ENCODE results near the gene HMGCS2.
"Not testable (repeated sequence)": the region's sequence is repeated elsewhere in the genome, so short reads cannot be mapped to it uniquely, and the experiment has no call there.

The HMGCS2 gene

DNA sequence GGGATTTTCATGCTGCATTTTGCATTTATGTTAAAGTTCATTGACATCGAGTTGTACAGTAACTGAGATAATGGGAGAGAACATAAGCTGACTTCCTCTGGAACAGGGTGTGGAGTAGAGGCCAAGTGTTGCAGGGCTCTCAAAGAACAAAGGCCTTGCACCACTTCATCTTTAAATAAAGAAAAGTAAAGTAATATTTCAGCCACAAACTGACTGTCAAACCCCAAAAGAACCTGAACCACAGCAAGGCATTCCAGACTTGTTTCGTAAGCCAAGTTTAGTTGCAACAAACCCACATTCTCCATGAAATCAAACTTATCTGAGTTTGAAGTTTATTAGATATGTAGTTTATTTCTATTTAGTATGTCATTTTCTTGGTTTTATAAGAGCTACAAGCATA lies 19.1 kb upstream of the HMGCS2 start:
- DNase-seq, result no peak

DNA sequence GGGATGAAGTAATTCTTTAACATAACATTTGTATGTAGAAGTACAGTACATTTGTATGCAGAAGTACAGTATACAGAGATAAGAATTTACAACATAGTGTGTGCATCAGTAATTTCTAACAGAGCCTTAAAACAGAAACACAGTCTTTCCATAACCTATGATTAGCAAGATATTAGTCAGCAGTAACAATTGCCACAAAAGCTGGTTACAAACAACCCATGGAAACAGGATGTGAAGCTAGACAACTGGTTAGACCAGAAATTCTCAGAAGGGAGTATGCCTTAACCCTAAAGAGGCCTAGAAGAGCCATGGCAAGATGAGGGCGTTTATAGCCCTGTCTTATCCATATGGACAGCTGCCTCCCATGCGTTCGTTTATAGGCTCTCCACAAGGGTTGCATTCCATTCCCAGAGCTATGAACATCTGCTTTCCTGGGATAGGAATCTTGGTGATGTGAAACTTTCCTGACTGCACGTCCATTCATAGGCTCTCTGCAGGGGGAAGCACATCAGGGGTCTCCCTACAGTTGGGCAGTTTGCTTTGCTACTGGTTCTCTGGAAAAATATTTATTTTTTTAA lies 17.9 kb upstream of the HMGCS2 start:
- DNase-seq, result not testable (repeated sequence)

DNA sequence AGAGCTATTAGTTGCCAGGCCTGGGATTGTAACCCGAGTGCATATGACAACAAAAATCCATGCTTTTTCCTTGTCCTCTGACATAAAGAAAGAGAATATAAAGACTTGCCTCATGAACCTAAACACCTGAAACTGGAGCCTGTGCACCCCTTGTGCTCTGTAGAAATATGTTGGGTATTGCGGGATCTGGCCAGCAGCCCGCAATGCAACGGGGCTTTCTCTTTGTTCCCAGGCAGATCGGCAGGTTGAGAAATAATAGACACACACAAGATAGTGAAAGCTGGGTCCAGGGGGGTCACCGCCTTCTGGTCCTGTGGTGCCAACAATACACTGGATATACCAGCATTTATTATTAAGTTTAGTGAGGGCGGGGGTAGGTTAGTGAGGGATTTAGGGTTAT lies 17.3 kb upstream of the HMGCS2 start:
- DNase-seq, result not testable (repeated sequence)

DNA sequence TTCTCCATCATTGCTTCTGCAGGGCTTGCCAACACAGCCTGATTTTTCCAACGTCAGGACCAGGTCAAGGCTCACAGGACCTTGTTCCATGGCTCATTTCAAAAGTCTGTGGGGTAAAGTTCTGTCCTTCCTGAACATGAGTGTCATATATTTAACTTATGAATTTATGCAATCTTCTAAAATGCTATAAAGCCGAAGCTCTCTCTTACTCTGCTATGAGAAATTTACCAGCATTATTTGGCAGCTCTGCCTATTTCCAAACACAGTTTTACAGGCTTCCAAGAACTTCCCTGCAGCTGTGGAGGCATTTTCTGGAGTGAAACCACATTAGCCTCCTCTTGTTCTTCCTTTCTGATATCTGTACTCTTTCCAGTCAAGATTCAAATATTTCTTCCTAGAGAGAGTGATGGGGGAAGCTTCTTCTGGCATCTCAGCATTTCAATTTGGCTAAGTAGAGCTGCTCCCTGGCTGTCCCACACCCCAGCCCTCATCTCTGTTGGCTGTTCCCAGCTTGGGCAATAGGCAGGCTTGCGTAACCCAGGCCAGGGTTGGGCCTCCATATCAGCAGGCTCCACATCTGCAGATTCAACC lies 15.6 kb upstream of the HMGCS2 start:
- no peak for DNase-seq

DNA sequence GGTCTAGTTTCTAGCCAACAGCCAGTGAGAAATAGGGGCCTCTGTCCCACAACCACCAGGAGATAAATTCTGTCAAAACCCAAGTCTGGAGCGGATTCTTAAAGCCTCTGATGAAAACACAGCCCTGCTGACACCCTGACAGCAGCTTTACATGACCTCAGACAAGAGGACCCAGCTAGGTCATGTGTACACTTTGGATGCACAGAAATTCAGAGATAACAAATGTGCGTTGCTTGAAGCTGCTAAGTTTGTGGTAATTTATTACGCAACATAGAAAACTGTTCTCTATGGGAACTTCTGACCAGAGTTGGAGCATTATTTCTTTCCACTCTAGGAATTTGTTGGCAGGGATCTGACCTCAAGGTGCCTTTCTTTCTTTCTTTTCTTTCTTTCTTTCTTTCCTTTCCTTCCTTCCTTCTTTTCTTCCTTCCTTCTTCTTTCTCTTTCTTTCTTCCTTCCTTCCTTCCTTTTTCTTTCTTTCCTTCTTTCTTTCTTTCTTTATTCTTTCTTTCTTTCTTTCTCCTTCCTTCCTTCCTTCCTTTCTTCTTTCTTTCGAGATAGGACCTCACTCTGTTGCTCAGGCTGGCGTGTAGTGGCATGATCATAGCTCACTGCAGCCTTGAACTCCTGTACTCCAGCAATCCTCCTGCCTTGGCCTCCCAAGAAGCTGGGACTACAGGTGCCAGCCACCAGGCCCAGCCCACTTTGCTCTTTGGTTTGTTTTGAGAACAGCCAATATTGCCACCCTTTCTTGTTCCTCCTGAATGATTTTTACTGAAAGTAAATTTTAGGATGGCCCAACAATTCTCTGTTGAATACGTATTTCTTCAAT lies 14.9 kb upstream of the HMGCS2 start:
- no peak for DNase-seq

DNA sequence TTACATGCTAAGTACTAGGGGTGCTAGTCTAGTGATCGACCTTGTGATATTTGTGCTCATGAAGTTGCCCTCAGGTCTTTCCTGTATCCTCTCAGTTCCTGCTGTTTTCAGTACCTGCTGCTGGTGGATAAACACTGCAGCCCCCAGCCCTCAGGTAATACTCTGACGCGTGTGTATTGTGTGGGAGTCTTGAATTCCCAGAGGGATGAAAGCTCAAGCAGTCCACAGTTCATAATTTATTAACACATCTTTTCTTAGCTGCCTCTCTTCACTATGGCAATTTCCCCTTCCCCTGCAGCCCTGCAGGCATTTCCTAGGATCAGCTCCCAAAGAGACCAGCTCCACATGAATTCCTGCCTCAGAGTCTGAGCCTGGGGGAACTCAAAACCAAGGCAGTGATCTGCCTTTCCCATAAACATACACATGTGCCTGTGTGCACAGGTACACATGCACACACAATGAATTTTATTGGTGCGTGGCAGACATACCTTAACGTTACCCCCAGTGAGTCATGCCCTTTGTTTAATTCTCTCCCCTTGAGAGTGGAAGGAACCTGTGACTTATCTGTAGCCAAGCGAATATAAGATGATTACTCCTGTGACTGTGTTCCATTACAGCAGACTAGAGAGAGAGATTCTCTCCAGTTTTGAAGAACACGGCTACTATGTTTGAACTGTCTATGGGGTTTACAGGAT lies 14.1 kb upstream of the HMGCS2 start:
- DNase-seq, result no peak

DNA sequence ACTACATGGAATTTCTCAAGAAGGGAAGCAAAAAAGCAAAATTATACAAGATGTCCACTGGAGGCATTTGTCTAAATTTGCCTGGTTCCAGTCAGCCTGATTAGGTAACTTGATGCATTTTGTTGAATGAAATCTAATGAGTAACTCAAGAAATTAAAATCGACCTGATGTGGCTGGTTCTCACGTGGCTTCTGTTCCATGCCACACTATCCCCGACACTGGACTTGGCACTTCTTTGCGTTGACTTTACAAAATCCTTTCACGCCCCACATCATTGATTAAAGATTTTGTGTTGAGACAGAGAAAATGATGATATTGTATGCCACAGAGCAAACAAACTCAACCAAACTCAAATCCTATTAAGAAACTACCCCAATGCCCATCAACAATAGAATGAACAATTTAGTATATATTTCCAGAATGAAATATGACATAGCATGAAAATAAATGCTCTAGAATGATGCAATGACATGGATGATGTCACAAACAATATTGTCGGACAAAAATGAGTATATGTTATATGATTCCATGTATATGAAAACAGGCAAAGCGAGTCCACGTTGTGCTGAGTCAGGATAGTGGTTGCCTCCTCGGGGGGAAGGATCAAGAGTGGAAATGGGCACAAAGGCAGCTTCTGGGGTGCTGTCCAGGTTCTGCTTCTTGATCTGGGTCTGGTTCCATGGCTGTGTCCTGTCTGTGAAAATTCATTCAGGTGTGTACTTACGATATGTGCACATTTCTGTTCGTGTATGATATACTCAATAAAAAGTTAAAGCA lies 12.9 kb upstream of the HMGCS2 start:
- no peak for DNase-seq

DNA sequence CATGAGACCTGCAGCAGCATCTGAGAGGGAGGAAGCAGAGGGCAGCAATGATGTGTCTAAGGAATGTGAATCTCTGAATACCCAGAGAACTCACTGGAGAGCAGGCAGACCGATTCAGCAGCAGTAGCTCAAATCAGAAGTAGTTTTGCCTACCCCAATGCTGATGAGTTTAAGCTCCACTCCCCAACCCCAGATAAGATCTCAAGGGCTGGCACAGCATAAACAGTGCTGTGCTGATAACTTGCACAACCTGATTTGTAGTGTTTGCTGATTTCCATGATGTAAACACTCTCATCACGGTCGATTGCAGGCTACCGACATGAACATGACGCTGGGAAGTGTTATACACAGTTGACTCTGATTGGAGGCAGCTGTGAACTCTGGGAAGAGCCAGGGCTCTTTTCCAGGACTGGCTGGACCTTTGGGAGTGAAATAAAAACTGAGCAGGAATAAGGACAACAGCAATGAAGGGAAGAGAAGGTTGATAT lies 11.2 kb upstream of the HMGCS2 start:
- no peak for DNase-seq

DNA sequence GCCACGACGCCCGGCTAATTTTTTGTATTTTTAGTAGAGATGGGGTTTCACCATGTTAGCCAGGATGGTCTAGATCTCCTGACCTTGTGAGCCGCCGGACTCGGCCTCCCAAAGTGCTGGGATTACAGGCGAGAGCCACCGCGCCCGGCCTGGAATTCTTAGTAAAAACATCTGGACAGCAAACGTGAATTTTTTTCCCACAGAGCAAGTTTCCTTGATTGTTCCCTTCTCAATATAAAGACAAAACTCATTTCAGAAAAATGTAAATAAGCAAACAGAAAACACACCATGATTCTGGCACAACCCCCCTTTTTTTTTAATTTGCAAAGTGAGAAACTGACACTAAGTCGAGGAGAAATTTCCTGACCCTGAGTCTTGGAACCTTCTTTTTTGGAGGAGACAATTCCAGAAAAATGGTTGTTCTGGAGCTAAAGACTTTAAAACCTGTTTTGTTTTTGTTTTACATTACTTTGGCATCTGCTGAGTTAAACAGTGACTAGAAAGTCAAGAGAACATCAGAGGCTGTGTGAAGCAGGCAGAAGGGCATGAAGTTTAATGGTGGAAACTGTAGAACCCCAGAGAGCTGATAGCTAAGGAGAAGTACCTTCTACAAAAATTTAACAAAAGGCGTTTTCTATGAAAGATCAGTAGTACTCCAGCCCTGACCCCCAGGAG lies 10.3 kb upstream of the HMGCS2 start:
- DNase-seq, result no peak

DNA sequence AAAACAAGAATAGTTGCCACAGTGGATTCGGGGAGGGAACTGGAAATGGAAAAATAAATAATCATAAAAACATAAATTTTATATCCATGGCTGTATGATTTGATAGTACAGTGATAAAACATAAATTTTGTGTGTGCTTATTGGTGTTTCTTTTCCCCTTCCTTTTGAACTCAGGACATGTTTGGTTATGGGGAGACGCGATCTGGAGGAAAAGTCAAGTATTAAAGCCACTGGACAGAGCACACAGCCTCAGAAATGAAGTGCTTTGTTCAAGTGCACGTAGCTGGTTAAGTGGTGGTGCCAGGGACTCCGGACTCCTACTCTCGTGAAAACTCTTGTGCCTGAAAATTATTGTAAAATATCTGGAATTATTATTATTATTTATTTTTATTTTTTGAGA lies 9.7 kb upstream of the HMGCS2 start:
- no peak for DNase-seq

DNA sequence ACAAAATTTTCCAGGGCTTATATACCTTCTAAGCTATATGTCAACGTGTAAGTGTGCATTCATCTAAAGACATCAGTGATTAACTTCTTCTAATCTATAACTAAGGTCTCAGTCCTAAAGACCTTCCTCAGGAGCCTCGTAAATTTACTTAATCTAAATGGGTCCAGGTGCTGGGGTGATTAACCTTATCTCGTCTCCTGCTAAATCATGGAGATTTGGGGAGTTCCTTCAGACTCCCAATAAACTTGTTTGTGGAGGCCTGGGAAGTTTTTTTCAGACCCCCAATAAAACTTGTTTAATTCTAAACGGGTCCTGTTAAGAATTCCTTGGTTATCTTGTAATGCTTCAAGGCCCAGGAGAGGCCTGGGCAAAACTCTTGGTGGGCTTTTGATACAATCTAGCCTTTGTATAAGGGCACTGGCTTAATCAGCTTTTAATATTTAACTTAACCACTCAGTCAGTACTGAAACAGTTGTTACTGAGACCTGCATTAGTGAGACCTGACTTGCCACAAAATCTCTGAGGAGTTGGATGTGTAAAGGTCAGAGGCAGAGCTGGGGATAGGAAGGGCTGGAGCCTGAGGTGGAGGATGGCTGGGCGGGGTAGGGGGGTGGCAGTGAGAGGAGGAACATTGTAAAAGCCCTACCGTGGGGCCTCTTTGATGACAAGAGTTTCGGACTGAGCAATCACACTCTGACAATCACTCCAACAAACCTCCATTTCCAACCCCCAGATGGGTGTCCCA lies 6.2 kb upstream of the HMGCS2 start:
- no peak for DNase-seq

DNA sequence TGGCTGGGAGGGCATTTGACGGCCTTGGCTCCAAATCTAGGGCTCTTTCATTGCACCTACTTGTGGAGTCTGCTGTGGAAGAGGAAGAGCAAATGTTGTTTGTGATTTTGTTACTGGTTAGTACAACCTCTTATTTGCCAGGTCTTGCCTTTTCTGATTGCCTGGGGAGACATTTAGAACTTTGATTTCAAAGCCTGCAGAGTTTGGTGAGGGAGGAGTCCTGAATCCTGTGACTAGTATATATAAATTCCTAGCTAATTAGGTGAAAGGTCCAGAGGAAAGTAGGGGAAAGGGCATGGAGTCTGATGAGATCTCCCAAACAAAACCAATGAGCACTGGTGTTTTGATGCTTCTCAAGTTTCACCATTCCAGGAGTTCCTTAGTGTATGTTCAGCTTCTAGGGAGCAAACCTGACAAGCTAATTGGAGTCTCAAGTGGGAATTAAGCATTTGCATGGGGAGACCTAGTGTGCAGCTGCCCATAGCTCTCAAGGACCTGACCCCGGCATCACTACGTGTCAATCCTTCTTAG lies 5.1 kb upstream of the HMGCS2 start:
- DNase-seq, result no peak

DNA sequence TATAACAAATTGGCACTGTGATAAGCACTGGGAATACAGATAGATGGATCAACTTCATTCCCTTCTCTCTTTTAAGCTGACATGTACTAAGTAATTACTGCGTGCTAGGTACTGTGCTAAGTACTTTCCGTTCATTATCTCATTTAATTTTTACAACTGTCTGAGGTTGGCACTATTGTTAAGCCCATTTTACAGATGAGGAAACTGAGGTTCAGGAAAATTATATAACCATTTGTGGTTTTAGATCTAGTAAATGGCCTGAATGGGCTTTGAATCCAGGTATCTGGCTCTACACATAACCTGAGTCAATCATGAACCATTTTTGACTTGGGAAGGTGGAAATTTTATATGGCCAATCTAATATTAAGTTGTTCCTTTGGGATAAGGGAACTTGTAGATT lies 3.6 kb upstream of the HMGCS2 start:
- DNase-seq, result no peak

DNA sequence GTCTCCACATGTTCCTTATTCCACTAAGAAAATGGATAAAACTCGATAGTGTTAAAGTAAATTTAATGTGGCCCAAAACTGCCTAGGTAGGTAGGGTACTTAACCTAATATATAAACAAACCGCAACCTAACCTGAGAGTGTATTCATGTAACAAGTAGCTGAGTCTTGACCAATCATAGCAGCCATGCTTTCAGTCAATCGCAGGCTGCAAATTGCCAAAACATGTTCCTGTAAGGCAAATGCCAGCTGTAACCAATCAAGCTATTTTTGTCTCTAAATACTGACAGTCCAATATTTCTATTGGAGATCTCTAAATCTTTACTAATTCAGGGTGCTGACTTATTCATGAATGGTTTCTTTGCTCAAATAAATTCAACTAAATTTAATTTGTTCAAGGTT lies 3.1 kb upstream of the HMGCS2 start:
- no peak for DNase-seq

DNA sequence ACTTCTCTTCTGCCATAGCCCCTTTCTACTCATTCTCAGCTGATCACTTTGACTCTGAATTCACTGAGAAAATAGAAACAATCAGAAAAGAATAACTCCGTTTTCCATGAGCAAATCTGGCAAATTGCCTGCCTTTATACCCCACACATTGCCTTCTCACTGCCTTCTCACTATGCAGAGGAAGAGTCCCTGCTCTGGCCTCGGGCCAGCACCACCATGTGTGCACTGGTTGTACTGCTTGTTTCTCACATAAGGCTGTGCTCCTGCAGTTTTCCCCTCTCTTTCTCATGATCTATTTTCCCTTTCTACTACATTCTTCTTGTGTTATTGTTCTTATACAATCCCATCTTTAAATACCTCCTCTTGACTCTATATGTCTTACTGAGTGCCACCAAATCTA lies 2.3 kb upstream of the HMGCS2 start:
- DNase-seq, result no peak

DNA sequence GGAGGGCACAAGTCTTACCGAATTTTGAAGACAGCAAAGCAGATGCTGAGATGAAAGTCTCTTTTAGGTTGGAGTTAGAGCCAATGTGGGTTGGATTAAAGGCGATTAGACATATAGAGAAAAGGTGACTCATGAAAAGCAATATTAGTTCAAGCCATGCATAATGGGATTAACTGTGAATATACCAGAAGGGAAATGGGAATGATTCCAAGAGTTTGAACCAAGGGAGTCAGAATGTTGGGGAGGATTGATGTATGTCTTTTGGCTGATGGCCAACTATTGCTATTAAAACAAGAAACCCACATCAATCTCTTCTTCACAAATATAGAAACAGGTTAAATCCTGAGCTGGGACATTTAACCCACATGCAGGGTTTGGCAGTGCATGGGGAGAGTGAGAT lies 1.2 kb downstream of the HMGCS2 start:
- no peak for DNase-seq

DNA sequence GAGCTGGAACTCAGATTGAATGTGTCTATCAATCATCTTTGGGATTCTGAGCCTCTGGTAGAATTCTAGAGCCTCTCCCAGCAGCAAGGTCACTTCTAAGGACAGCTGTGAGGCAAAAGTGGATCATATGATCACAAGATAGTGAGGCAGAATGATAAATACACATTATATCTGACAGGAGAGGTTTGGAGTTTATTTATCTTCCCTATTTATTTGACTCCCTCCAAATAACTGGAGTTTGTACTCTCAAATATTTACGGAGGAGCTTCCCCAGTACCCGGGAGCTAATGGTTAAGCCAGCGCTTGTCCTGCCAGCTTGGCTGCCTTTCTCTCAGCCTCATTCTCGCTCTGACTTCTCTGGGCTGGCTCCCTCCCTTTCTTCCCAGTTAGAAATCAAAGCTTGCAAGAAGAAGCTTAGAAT lies 2.3 kb downstream of the HMGCS2 start:
- no peak for DNase-seq

DNA sequence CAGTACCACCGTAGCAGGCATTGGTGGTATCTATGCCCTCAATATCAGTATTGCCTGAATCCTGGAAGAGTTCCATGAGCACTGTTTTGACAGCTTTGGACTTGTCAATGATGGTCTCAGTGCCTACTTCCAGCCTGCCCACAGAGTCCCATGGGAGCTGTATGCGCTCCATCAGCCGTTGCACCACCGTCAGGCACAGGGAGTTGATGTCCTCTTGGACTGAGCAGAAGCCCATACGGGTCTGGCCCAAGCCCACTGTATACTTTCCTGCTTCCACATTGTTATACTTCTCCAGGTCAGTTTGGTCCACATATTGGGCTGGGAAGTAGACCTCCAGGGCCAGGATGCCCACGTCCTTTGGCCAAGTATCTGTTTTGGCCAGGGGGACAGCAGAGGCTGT lies 4.5 kb downstream of the HMGCS2 start:
- DNase-seq, result no peak

DNA sequence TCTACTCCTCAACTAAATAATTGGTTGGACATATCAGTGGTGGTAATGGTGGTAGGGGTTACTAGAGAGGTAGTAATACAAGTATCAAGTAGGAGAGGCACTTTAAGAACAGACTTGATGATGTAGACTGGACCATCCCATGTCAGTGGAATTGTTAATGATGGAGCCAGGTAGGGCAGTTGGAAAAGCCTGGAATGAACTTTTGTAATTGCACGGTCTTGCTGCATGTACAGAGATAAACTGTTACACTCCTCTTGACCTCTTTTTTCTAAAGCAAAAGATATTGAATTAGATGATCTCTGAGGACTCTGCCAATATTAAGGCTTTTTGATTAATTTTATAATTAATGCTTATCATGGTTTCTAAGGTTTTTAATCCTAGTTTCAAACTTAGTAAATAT lies 5.8 kb downstream of the HMGCS2 start:
- no peak for DNase-seq

DNA sequence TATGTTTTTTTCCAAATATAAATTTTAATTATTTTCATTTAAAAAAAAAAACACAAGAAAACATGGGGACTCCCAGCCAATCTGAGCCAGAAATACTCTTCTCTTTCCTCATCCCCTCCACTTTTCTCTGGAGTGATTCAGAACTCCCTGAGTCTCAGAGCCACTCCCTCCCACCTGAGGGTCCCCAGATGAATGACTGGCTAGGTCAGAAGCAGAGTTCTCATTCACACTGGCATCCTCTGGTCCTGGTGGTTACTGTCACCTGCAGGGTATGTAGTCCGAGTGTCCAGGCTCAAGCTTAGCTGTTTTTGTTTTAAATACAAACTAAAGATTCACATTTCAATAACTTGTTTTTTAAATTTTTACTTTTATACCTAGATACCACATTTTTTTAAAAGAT lies 6.3 kb downstream of the HMGCS2 start:
- no peak for DNase-seq

DNA sequence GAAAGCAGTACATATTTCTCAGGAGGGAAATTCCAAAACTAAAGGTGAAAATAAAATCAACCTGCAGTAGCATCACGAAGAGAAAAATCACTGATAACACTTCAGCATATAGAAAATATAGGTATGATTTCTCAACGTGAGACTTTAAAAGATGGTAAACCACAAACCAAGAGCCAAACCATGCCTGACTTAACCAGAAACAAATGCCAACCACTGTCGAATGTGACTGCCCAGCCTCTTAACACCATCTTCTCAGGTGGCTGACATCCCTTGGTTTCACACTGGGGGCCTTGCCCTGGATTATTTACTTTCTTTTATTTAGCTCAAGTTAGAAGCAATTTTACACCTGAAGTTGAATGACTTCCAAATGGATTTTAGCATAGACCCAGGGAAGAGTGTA lies 10.1 kb downstream of the HMGCS2 start:
- no peak for DNase-seq
